Measurements from ENCODE around the gene TRAF2. TPM values are rescaled to one million over a fixed set of nuclear protein-coding genes. Genes with fewer than 3 reads are reported as not detected.
"Not testable (repeated sequence)": the region's sequence is repeated elsewhere in the genome, so short reads cannot be mapped to it uniquely, and the experiment has no call there.

The TRAF2 gene
- 26.4 TPM for polyA plus RNA-seq (2013, experiment 1 of 2)
- 26.9 TPM for polyA plus RNA-seq (2013, experiment 2 of 2)

- H3K9me3 ChIP-seq (ENCODE audit: insufficient read depth, low read depth, low read length): no peaks in the 10 kb centered on the region
- H3K4me3 ChIP-seq (ENCODE audit: low read length): peak within 1 kb of the TSS; percentile 89
- H3K4me1 ChIP-seq (ENCODE audit: insufficient read depth, low read length): peaks cover 7% of the 10 kb centered on the region; the same call in 1 of the 2 replicates
- peaks cover 8% of the 10 kb centered on the region for H3K36me3 ChIP-seq (ENCODE audit: insufficient read depth, low read length)
- peak within 1 kb of the TSS; percentile 89 for H3K9ac ChIP-seq (ENCODE audit: low read depth, low read length)
- peak within 1 kb of the TSS; percentile 49 for H3K27ac ChIP-seq (ENCODE audit: low read depth, low read length)
- no peaks in the 10 kb centered on the region for H3K27me3 ChIP-seq (ENCODE audit: insufficient read depth, low read length)
- under 1% methylated on average over 88 of the region's 88 CpGs for WGBS
Observed at GRCh38 chr9:136885950-136886578, at the start of gene TRAF2. TSS of gene TRAF2 (plus strand) at chr9:136886516. CDS start at chr9:136898741, 12,225 bp downstream.

- Histone ChIP-seq H3K27ac (ENCODE audit: low read depth, low read length) (no peak overlapping the region), H3K4me1 (ENCODE audit: insufficient read depth, low read length) (peaks cover 9% of the 10 kb centered on the region; the same call in 1 of the 2 replicates), H3K4me3 (ENCODE audit: low read length) (no peak overlapping the region), H3K36me3 (ENCODE audit: insufficient read depth, low read length) (peaks cover 20% of the 10 kb centered on the region), H3K9ac (ENCODE audit: low read depth, low read length) (no peak overlapping the region), H3K9me3 (ENCODE audit: insufficient read depth, low read depth, low read length) (no peaks in the 10 kb centered on the region), H3K27me3 (ENCODE audit: insufficient read depth, low read length) (no peaks in the 10 kb centered on the region)
- 92% methylated on average over 27 of the region's 27 CpGs for WGBS
Observed at GRCh38 chr9:136837146-136837855, 49.0 kb upstream of the TRAF2 start.

- H3K9ac ChIP-seq (ENCODE audit: low read depth, low read length); H3K9me3 ChIP-seq (ENCODE audit: insufficient read depth, low read depth, low read length); H3K4me3 ChIP-seq (ENCODE audit: low read length); H3K27me3 ChIP-seq (ENCODE audit: insufficient read depth, low read length); H3K4me1 ChIP-seq (ENCODE audit: insufficient read depth, low read length); H3K27ac ChIP-seq (ENCODE audit: low read depth, low read length): not testable (repeated sequence)
- peaks cover 15% of the 10 kb centered on the region for H3K36me3 ChIP-seq (ENCODE audit: insufficient read depth, low read length)
- WGBS: 94% methylated on average over 15 of the region's 15 CpGs
Observed at GRCh38 chr9:136837856-136838277, 48.4 kb upstream of the TRAF2 start.

- no peaks in the 10 kb centered on the region for H3K9me3 ChIP-seq (ENCODE audit: insufficient read depth, low read depth, low read length)
- H3K4me1 ChIP-seq (ENCODE audit: insufficient read depth, low read length): peaks cover 9% of the 10 kb centered on the region; the same call in 1 of the 2 replicates
- 93% methylated on average over 29 of the region's 29 CpGs for WGBS
- H3K27ac ChIP-seq (ENCODE audit: low read depth, low read length): no peak overlapping the region
- no peak overlapping the region for H3K4me3 ChIP-seq (ENCODE audit: low read length)
- peaks cover 15% of the 10 kb centered on the region for H3K36me3 ChIP-seq (ENCODE audit: insufficient read depth, low read length)
- no peaks in the 10 kb centered on the region for H3K27me3 ChIP-seq (ENCODE audit: insufficient read depth, low read length)
- H3K9ac ChIP-seq (ENCODE audit: low read depth, low read length): no peak overlapping the region
Observed at GRCh38 chr9:136838314-136839228, 47.7 kb upstream of the TRAF2 start.

GRCh38 chr9:136839229-136840139 is 46.8 kb upstream of the TRAF2 start:
- Histone ChIP-seq H3K4me1 (ENCODE audit: insufficient read depth, low read length) (peaks cover 9% of the 10 kb centered on the region; the same call in 1 of the 2 replicates), H3K4me3 (ENCODE audit: low read length) (no peak overlapping the region), H3K36me3 (ENCODE audit: insufficient read depth, low read length) (peaks cover 15% of the 10 kb centered on the region), H3K27me3 (ENCODE audit: insufficient read depth, low read length) (no peaks in the 10 kb centered on the region), H3K9me3 (ENCODE audit: insufficient read depth, low read depth, low read length) (no peaks in the 10 kb centered on the region), H3K27ac (ENCODE audit: low read depth, low read length) (0 out of 2 replicates have a peak overlapping the region, but pooled peaks have one; percentile 18), H3K9ac (ENCODE audit: low read depth, low read length) (no peak overlapping the region)
- WGBS: 90% methylated on average over 36 of the region's 36 CpGs

GRCh38 chr9:136840140-136840876 is 46.0 kb upstream of the TRAF2 start:
- peaks cover 15% of the 10 kb centered on the region for H3K36me3 ChIP-seq (ENCODE audit: insufficient read depth, low read length)

GRCh38 chr9:136840877-136841645 is 45.3 kb upstream of the TRAF2 start:
- WGBS: 76% methylated on average over 28 of the region's 28 CpGs
- H3K4me1 ChIP-seq (ENCODE audit: insufficient read depth, low read length): peaks cover 9% of the 10 kb centered on the region; the same call in 1 of the 2 replicates
- H3K36me3 ChIP-seq (ENCODE audit: insufficient read depth, low read length): peaks cover 15% of the 10 kb centered on the region
- no peaks in the 10 kb centered on the region for H3K9me3 ChIP-seq (ENCODE audit: insufficient read depth, low read depth, low read length)
- no peak overlapping the region; the same call in 1 of the 2 replicates for H3K9ac ChIP-seq (ENCODE audit: low read depth, low read length)
- H3K4me3 ChIP-seq (ENCODE audit: low read length): no peak overlapping the region
- H3K27ac ChIP-seq (ENCODE audit: low read depth, low read length): peak overlapping the region; percentile 49; the same call in 1 of the 2 replicates
- no peaks in the 10 kb centered on the region for H3K27me3 ChIP-seq (ENCODE audit: insufficient read depth, low read length)

More at GRCh38 chr9:136840140-136840876, 46.0 kb upstream of the TRAF2 start:
- no peak overlapping the region; the same call in 1 of the 2 replicates for H3K9ac ChIP-seq (ENCODE audit: low read depth, low read length)
- WGBS: 69% methylated on average over 32 of the region's 32 CpGs
- H3K27ac ChIP-seq (ENCODE audit: low read depth, low read length): peak overlapping the region; percentile 41; the same call in 1 of the 2 replicates
- H3K4me3 ChIP-seq (ENCODE audit: low read length): no peak overlapping the region
- H3K27me3 ChIP-seq (ENCODE audit: insufficient read depth, low read length): no peaks in the 10 kb centered on the region
- no peaks in the 10 kb centered on the region for H3K9me3 ChIP-seq (ENCODE audit: insufficient read depth, low read depth, low read length)
- H3K4me1 ChIP-seq (ENCODE audit: insufficient read depth, low read length): peaks cover 9% of the 10 kb centered on the region; the same call in 1 of the 2 replicates

GRCh38 chr9:136841646-136842379 is 44.5 kb upstream of the TRAF2 start:
- peak overlapping the region; percentile 49; the same call in 1 of the 2 replicates for H3K27ac ChIP-seq (ENCODE audit: low read depth, low read length)
- H3K4me3 ChIP-seq (ENCODE audit: low read length): not testable (repeated sequence)

More at GRCh38 chr9:136841646-136842379, 44.5 kb upstream of the TRAF2 start:
- not testable (repeated sequence) for H3K9me3 ChIP-seq (ENCODE audit: insufficient read depth, low read depth, low read length); H3K27me3 ChIP-seq (ENCODE audit: insufficient read depth, low read length); H3K9ac ChIP-seq (ENCODE audit: low read depth, low read length); H3K4me1 ChIP-seq (ENCODE audit: insufficient read depth, low read length)
- 61% methylated on average over 16 of the region's 16 CpGs for WGBS
- peaks cover 13% of the 10 kb centered on the region for H3K36me3 ChIP-seq (ENCODE audit: insufficient read depth, low read length)
